Esophagus squamous epithelium (tissue), 4 donors: ENCODE data around the gene RPL3.

ENCODE experiments used
- CTCF ChIP-seq, 6 experiments: fragments of 450-650 bp in 4 of 6; fragments of 200-600 bp in 2 of 6; sonication (generic) in 2 of 6; IDR thresholded peaks; one replicate each; pipeline ENCODE4 v1.5.1; 2016 to 2019; ENCODE audit warnings: antibody characterized with exemption in 6 of 6, mild to moderate bottlenecking in 4 of 6, moderate library complexity in 4 of 6
- POLR2A ChIP-seq, 4 donors: fragments of 450-650 bp; IDR thresholded peaks; one replicate each; pipeline ENCODE4 v1.6.1; 2017; ENCODE audit warnings: antibody characterized with exemption in 4 of 4, mild to moderate bottlenecking in 4 of 4, moderate library complexity in 3 of 4

GRCh38 chr22:39352306-39352891, 33.0 kb upstream of the RPL3 start:
- TF ChIP-seq CTCF (IDR thresholded peaks at IDR 0.05) (no peak), POLR2A (IDR thresholded peaks at IDR 0.05) (no peak)
